GM21528 (cell line): ENCODE results near the gene TEDDM1.

ENCODE experiments used
- ATAC-seq: cut with Tn5 transposase; IDR thresholded peaks from one replicate; pipeline ENCODE4 v1.9.1; 2021; ENCODE audit warnings: mild to moderate bottlenecking, moderate library complexity; ENCODE audit not compliant: unreplicated experiment, low FRiP score

Gene TEDDM1

GRCh38 chr1:182407724-182408123 is 7.3 kb upstream of the TEDDM1 start:
- no peak for ATAC-seq

GRCh38 chr1:182406012-182406411 is 5.5 kb upstream of the TEDDM1 start:
- no peak for ATAC-seq

- ATAC-seq: no peak
These were observed 5.1 kb upstream of the TEDDM1 start for GRCh38 chr1:182405578-182405977.

- no peak for ATAC-seq
These were observed 4.3 kb upstream of the TEDDM1 start for GRCh38 chr1:182404781-182405180.

- no peak for ATAC-seq
These were observed 2.6 kb downstream of the TEDDM1 start for GRCh38 chr1:182397653-182398393.

- ATAC-seq: no peak
These were observed 4.6 kb downstream of the TEDDM1 start for GRCh38 chr1:182395906-182396305.

- ATAC-seq: no peak
These were observed 6.3 kb downstream of the TEDDM1 start for GRCh38 chr1:182394055-182394775.

- ATAC-seq: peak; percentile 21
These were observed 8.1 kb downstream of the TEDDM1 start for GRCh38 chr1:182392050-182393028.

- ATAC-seq: peak; percentile 75
These were observed 9.0 kb downstream of the TEDDM1 start, which contains the start of gene GLUL for GRCh38 chr1:182391362-182392049. GLUL (minus strand) TSS chr1:182391790; CDS start chr1:182388737, 3,053 bp downstream.

GRCh38 chr1:182391028-182391361 is 9.5 kb downstream of the TEDDM1 start:
- ATAC-seq: no peak

GRCh38 chr1:182389619-182390047 is 10.8 kb downstream of the TEDDM1 start:
- ATAC-seq: no peak

- ATAC-seq: no peak
These were observed 11.9 kb downstream of the TEDDM1 start for GRCh38 chr1:182388392-182389134.

GRCh38 chr1:182387566-182387965 is 12.9 kb downstream of the TEDDM1 start:
- ATAC-seq: no peak

- no peak for ATAC-seq
These were observed 13.5 kb downstream of the TEDDM1 start for GRCh38 chr1:182386980-182387379.

GRCh38 chr1:182385885-182386853 is 14.3 kb downstream of the TEDDM1 start:
- ATAC-seq: no peak

- ATAC-seq: no peak
These were observed 16.0 kb downstream of the TEDDM1 start for GRCh38 chr1:182384387-182384960.

- no peak for ATAC-seq
These were observed 16.5 kb downstream of the TEDDM1 start for GRCh38 chr1:182383934-182384333.

- ATAC-seq: no peak
These were observed 17.3 kb downstream of the TEDDM1 start for GRCh38 chr1:182383037-182383661.
